Measurements from ENCODE around the gene FARP2.

DNA sequence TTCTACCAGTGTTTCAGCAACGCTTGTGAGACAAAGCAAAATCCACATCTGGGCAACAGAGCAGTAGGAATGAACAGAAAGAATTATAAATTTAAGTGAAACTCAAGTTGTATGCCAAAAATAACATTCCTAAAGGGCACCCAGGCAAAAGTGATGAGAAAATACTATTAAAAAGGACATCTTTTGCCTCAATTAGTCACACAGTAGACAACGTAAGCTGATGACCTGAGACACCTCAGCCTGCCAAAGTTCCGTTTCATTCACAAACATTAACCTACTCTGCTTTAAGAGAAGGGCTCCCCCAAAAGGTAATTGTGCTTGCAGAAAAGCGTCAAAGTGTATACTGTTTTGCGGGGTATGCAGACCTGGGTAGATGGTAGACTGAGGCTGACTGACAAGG lies 47.8 kb upstream of the FARP2 start:
- TF ChIP-seq CTCF (IDR thresholded peaks at IDR 0.05; ENCODE audit: low read depth, low read length) (no peak), POLR2A (IDR thresholded peaks at IDR 0.05; ENCODE audit: extremely low read depth, insufficient read length) (no peak)
